Adrenal gland (tissue), 12 donors: ENCODE measurements around the gene CD248. TPM values are rescaled to one million over a fixed set of nuclear protein-coding genes. Genes with fewer than 3 reads are reported as not detected.
A peak's percentile ranks its signal among the peaks of the same experiment; 100 is the strongest.

Source experiments
- DNase-seq, 7 donors: peaks; one replicate each; pipeline ENCODE4 v3.0.0-alpha.2; 2019 to 2020
- H3K27ac ChIP-seq, 5 donors: fragments of 200-600 bp; sonication (generic) in 4 of 5; 1 replicate in 3 of 5; 2 replicates in 2 of 5; pipeline versions ENCODE4 v1.5.1 to v1.8.0; 2016 to 2020; ENCODE audit warnings: mild to moderate bottlenecking in 1 of 5
- H3K27me3 ChIP-seq: fragments of 200-600 bp; 2 replicates; pipeline ENCODE4 v1.8.0; 2021
- H3K36me3 ChIP-seq, 2 donors: fragments of 200-600 bp; replicated peaks in 1 of 2; 1 replicate in 1 of 2; 2 replicates in 1 of 2; pipeline versions ENCODE4 v1.5.1 to v1.8.0; 2018 to 2022
- H3K4me1 ChIP-seq, 2 donors: fragments of 200-600 bp; replicated peaks in 1 of 2; 1 replicate in 1 of 2; 2 replicates in 1 of 2; pipeline versions ENCODE4 v1.5.1 to v1.8.0; 2018 to 2021
- H3K4me3 ChIP-seq, 4 donors: fragments of 200-600 bp; sonication (generic) in 3 of 4; one replicate each; pipeline ENCODE4 v1.5.1; 2016 to 2018
- H3K9me3 ChIP-seq, 3 donors: fragments of 200-600 bp; sonication (generic) in 1 of 3; replicated peaks in 1 of 3; 1 replicate in 2 of 3; 2 replicates in 1 of 3; pipeline versions ENCODE4 v1.5.1 to v1.8.0; 2016 to 2021
- POLR2A ChIP-seq, 2 donors: fragments of 450-650 bp; IDR thresholded peaks; one replicate each; pipeline ENCODE4 v1.6.1; 2017; ENCODE audit warnings: antibody characterized with exemption in 2 of 2, mild to moderate bottlenecking in 2 of 2, moderate library complexity in 1 of 2
- WGBS, 4 donors: extraction: QIAGEN DNeasy Blood & Tissue Kit in 2 of 4; methylation state at CpG; one replicate each; pipeline versions ENCODE4 v1.1.5 to v1.1.7; 2013 to 2017; 5-methylcytosine and 5-hydroxymethylcytosine counted together
- intact Hi-C, 2 donors: fragments of 100-400 bp; cut with DNase I; formaldehyde crosslinking; loops; one replicate each; pipeline versions ENCODE4 v1.14.1 to v1.15.0; 2022 to 2023
- polyA plus RNA-seq, 3 donors: library from polyadenylated mRNA; stranded (reverse); fragments of 200-250 nt in 2 of 3; fragments of 350-450 nt in 1 of 3; fragmentation: Illumina TruSeq in 1 of 3; extraction: RNeasy Lipid Tissue Mini Kit (QIAGEN cat#74804) in 1 of 3; gene quantifications; one replicate each; pipeline ENCODE4 v1.2.3, GENCODE V29; 2013 to 2014
- total RNA-seq, 9 donors: library from RNA; depleted of rRNA in 4 of 9; stranded (reverse); fragments of >200 nt in 4 of 9; fragments of 120-200 nt in 1 of 9; fragmentation: NEBNext Ultra II Directional in 1 of 9; extraction: Animal tissue kit (Norgen Biotek cat#: 25700) in 1 of 9; gene quantifications; one replicate each; pipeline versions ENCODE4 v1.1.0 to v1.2.4, GENCODE V29; 2013 to 2023
- TF ChIP-seq, protein P1 (sequence below), 6 experiments: fragments of 450-650 bp in 4 of 6; fragments of 200-600 bp in 2 of 6; sonication (generic) in 1 of 6; IDR thresholded peaks; 1 replicate in 5 of 6; 2 replicates in 1 of 6; pipeline versions ENCODE4 v1.5.1 to v1.8.0; 2016 to 2021; ENCODE audit warnings: antibody characterized with exemption in 6 of 6, mild to moderate bottlenecking in 2 of 6, moderate library complexity in 1 of 6
- donor health status: healthy with polysubstance abuse.
- donor health status: Bipolar disorder and iron deficiency.
- donor health status: DM: yes; HTN: yes; CAD: no.
- donor health status: DM: no; HTN: no; CAD: no.
- donor health status: DM: no; HTN: no; CAD: no.
- donor health status: DM: yes; HTN: yes; CAD: no.

CD248 gene
- total and polyA plus RNA-seq, 12 donors: 3.8 to 28.0 (median 15.8) TPM

- Histone ChIP-seq H3K4me3 (no peak overlapping the region), H3K27me3 (no peaks in the 10 kb centered on the region), H3K36me3 (peaks cover 0 to 7% of the 10 kb centered on the region in 2 donors), H3K4me1 (peaks cover 10 to 35% of the 10 kb centered on the region in 2 donors), H3K27ac (no peak overlapping the region), H3K9me3 (no peaks in the 10 kb centered on the region)
- WGBS, 4 donors: 79 to 84% (median 83%) methylated on average over 13 to 18 of the region's 18 CpGs
- peak in 1 of 7 donors; percentile 11 for DNase-seq
- intact Hi-C loops: no loop called here
- no peak for TF ChIP-seq POLR2A (IDR thresholded peaks at IDR 0.05)
- TF ChIP-seq, protein P1, sequence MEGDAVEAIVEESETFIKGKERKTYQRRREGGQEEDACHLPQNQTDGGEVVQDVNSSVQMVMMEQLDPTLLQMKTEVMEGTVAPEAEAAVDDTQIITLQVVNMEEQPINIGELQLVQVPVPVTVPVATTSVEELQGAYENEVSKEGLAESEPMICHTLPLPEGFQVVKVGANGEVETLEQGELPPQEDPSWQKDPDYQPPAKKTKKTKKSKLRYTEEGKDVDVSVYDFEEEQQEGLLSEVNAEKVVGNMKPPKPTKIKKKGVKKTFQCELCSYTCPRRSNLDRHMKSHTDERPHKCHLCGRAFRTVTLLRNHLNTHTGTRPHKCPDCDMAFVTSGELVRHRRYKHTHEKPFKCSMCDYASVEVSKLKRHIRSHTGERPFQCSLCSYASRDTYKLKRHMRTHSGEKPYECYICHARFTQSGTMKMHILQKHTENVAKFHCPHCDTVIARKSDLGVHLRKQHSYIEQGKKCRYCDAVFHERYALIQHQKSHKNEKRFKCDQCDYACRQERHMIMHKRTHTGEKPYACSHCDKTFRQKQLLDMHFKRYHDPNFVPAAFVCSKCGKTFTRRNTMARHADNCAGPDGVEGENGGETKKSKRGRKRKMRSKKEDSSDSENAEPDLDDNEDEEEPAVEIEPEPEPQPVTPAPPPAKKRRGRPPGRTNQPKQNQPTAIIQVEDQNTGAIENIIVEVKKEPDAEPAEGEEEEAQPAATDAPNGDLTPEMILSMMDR (IDR thresholded peaks at IDR 0.05): no peak
These were observed 15.8 kb upstream of the CD248 start for GRCh38 chr11:66332371-66333219.

DNA sequence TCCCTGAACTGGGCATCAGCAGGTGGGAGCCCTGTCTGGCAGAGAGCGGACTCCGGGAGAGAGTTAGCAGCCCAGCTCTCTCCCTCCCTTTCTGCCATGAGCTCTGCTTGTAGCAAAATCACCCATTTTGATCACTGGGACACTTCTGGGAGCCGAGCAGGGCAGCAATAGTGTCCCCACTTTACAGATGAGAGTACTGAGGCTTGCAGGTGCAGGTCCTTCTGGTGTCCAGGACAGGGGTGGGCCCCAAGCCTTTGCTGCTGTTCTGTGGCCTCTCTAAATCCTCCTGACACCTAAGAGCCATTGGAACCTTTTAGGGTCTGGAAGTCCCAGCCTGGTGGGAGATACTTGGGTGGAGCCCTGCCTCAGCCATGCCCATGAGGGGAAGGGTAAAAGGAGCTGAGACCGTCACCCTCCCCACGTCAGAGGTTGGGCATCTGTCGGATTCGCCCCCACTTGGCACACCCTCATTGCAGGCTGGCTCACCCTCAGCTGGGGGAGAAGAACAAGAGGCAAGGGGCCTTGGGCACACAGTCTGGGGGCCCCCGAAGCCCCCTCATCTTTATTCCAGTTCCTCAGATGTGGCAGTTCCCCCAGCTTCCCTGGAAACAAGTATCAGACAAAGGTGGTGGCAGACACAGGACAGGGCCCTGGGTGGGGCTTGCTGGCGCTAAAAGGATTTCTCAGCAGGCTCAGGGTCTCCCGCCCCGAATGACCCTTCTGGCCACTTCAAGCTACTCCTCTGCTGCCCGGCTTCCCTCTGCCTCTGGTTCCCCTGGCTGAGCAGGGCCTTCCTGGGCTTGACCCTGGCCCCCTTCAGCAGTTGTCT lies 14.9 kb upstream of the CD248 start:
- no peaks in the 10 kb centered on the region for H3K27me3 ChIP-seq
- no peak overlapping the region for H3K4me3 ChIP-seq
- 90 to 93% (median 91%) methylated on average over 9 to 12 of the region's 12 CpGs for WGBS, 4 donors
- intact Hi-C loops: no loop called here
- TF ChIP-seq, protein P1 (IDR thresholded peaks at IDR 0.05): no peak
- TF ChIP-seq POLR2A (IDR thresholded peaks at IDR 0.05): no peak
- peak in 2 of 7 donors; percentile 8 to 9 for DNase-seq
- H3K27ac ChIP-seq: no peak overlapping the region
- H3K36me3 ChIP-seq: peaks cover 0 to 7% of the 10 kb centered on the region in 2 donors
- peaks cover 10 to 33% of the 10 kb centered on the region in 2 donors for H3K4me1 ChIP-seq
- no peaks in the 10 kb centered on the region for H3K9me3 ChIP-seq

- TF ChIP-seq POLR2A (IDR thresholded peaks at IDR 0.05): no peak
- TF ChIP-seq, protein P1 (IDR thresholded peaks at IDR 0.05): no peak
- Histone ChIP-seq H3K27me3 (no peaks in the 10 kb centered on the region), H3K27ac (no peak overlapping the region), H3K36me3 (peaks cover 0 to 7% of the 10 kb centered on the region in 2 donors), H3K4me3 (no peak overlapping the region), H3K9me3 (no peaks in the 10 kb centered on the region), H3K4me1 (peaks cover 6 to 28% of the 10 kb centered on the region in 2 donors)
- 53 to 65% (median 63%) methylated on average over 5 to 10 of the region's 10 CpGs for WGBS, 4 donors
- DNase-seq: peak in 1 of 7 donors; percentile 5
- intact Hi-C loops: no loop called here
These were observed 14.1 kb upstream of the CD248 start for GRCh38 chr11:66330931-66331330.

GRCh38 chr11:66329165-66329673 lies 12.4 kb upstream of the CD248 start:
- WGBS, 4 donors: 75 to 88% (median 84%) methylated on average over 2 to 3 of the region's 3 CpGs
- Histone ChIP-seq H3K4me1 (peaks cover 0 to 17% of the 10 kb centered on the region in 2 donors), H3K4me3 (no peak overlapping the region), H3K9me3 (no peaks in the 10 kb centered on the region), H3K27ac (peak overlapping the region in 2 of 5 donors; percentile 45 to 73), H3K27me3 (no peaks in the 10 kb centered on the region), H3K36me3 (peaks cover 0 to 7% of the 10 kb centered on the region in 2 donors)
- TF ChIP-seq, protein P1 (IDR thresholded peaks at IDR 0.05): no peak
- TF ChIP-seq POLR2A (IDR thresholded peaks at IDR 0.05): no peak
- DNase-seq: no peak
- intact Hi-C loops: no loop called here
